GM19468 (cell line): ENCODE data around the gene WSCD2.
"Not testable (repeated sequence)": the region's sequence is repeated elsewhere in the genome, so short reads cannot be mapped to it uniquely, and the experiment has no call there.

Source experiments
- ATAC-seq: cut with Tn5 transposase; IDR thresholded peaks from one replicate; pipeline ENCODE4 v1.9.1; 2021; ENCODE audit warnings: mild to moderate bottlenecking, moderate library complexity, moderate number of reproducible peaks; ENCODE audit not compliant: unreplicated experiment; ENCODE audit errors: extremely low read depth

The WSCD2 gene

GRCh38 chr12:108190529-108190928, 61.4 kb downstream of the WSCD2 start:
- no peak for ATAC-seq

GRCh38 chr12:108191086-108191485, 62.0 kb downstream of the WSCD2 start:
- no peak for ATAC-seq

GRCh38 chr12:108191938-108192337, 62.9 kb downstream of the WSCD2 start:
- no peak for ATAC-seq

DNA sequence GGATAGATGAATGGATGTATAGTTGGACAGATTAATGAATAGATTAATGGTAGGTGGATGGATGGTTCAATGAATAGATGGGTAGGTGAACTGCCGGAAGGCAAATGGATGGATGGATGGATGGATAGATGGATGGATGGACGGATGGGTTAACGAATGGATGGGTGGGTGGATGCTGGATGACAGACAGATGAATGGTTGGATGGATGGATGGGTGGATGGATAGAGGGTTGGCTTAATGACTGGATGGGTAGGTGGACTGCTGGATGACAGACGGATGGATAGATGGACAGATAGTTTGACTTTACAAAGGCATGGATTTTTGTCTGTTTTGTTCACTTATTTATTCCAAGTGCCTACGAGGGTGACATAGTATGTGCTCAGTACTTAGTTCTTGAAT, 64.4 kb downstream of the WSCD2 start:
- no peak for ATAC-seq

DNA sequence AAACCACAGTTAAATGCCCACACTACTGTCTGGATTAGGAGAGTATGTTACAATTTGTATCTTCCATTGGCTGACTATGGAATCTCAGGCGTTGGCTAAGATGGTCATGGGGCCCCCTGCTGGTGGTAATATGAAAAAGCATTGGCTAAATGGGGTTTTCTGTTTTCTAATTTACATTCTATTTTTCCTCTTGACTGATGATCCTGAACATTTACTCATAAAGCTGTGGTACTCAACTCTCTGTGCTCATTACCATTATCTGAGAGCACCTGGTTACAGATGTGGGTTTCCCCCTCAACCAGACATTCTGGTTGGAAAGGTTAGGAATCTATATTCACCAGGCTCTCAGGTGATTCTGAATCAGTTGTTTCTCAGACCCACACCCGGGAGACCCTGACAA, 64.8 kb downstream of the WSCD2 start:
- ATAC-seq, result no peak

- no peak for ATAC-seq
Observed at GRCh38 chr12:108194585-108194984, 65.5 kb downstream of the WSCD2 start.

DNA sequence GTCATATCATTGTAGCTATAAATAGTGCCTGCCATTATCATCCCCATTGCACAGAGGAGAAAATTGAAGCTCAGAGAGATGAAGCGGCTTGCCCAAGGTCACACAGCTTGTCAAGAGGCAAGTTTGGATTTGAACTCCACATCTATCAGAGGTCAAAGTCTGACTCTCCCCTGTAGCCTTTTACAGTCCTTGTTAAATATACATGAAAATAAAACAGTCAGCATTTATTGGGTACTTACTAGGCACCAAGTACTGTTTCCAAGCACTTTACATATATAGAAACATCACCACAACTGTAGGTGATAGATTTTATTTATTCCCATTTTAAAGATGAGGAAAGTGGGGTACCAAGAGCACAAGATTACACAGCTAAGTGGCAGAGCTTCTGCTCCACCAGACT, 67.2 kb downstream of the WSCD2 start:
- ATAC-seq, result no peak

DNA sequence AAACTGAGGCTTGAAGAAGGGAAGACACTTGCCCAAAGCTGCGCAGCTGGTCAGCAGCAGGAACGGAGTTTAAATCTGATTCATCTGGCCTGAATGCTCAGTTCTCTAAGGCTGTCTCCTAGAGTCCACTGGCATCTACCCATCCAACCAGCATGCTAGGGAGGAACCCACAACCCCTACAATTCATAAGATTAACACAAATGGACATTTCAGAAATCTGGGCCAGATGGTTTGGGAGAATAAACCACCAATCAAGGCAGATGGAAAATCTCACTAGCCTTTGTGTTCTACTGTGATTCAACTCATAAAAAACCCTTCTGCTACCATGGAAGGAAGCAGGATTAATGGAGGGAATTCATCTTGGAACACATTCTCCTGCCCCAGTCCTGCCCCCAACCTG, 67.8 kb downstream of the WSCD2 start:
- ATAC-seq, result no peak

DNA sequence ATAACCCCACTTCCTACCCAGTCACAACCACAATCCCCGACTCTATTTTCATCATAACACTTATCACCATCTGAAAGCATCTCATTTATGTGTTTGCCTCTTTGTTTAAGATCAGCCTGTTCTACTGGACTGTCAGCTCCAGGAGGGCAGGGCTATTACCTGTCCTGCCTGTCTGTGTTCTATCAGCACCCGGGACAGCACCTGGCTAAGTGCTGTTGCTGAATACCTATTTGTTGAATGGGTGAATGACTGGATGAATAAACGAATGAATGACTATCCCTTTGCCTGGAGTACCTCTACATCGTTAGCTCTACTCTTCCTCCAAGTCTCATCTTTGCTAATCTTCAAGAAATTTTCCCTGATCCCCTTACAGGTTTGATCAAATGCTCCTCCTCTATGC, 69.0 kb downstream of the WSCD2 start:
- ATAC-seq, result no peak

- ATAC-seq, result no peak
Observed at GRCh38 chr12:108199106-108199505, 70.0 kb downstream of the WSCD2 start.

- ATAC-seq, result no peak
Observed at GRCh38 chr12:108201808-108202207, 72.7 kb downstream of the WSCD2 start.

- ATAC-seq, result no peak
Observed at GRCh38 chr12:108204117-108204987, 75.3 kb downstream of the WSCD2 start.

DNA sequence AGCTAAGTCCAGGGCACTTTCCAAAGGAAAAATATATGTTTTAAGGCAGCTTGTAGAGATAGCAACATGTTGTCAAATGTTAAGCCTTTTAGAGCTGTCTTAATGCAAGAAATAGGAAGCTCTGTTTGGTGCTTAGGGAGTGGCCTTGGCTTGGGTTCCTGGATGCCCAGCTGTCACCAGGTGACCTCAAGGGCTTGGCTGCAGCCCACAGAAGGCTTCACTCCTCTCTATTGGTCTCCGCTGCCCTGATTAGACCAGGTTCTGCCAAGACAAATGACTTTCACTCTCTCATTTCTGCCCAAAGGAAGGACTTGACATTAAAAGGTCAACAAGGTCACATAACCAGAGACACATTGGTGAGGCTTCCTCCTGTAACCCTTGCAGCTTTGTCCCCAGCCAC, 76.8 kb downstream of the WSCD2 start:
- ATAC-seq, result no peak

DNA sequence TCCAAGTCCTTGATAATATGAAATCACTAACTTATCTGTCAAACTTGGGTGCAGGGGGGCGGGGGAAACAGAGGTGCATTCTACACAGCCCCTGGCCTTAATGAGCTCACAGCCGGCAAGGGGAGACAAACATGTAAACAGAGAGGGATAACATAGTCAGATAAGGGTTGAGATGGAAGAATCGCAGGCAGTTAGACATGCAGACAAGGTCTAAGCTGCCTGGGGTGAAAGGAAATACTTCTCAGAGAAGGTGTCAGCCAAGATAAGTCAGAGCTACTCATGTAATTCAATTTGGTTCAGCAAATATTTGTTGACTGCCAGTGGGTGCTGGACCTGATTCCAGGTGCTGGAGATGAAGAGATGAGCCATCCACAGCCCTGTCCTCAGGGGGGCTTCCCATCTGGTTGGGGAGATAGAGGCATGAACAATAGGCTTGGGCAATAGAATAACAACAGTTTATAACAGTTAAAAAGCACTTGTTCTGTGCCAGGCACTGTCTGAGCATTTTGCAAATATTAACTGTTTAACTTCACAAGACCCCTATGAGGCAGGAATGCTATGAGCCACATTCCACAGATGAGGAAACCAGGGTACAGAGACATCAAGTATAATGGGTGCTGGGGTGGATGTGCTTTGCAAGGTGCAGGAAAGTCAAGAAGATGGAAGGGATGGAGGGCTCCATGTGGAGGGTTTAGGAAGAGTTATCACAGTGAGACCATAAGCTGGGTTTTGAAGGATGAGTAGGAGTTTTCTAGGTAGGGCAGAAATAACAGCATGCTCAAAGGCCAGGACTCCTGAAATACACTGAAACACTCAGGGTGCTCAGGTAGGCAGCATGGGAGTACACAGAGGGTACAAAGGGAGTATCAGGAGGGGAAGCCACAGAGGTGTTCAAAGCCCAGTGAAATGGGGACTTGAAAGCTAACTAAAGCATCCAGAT, 79.0 kb downstream of the WSCD2 start:
- ATAC-seq, result no peak

GRCh38 chr12:108210001-108210400, 80.9 kb downstream of the WSCD2 start:
- ATAC-seq, result no peak

GRCh38 chr12:108211157-108211556, 82.1 kb downstream of the WSCD2 start:
- no peak for ATAC-seq

- ATAC-seq, result no peak
Observed at GRCh38 chr12:108213871-108214445, 84.9 kb downstream of the WSCD2 start.

- no peak for ATAC-seq
Observed at GRCh38 chr12:108214486-108214885, 85.4 kb downstream of the WSCD2 start.

DNA sequence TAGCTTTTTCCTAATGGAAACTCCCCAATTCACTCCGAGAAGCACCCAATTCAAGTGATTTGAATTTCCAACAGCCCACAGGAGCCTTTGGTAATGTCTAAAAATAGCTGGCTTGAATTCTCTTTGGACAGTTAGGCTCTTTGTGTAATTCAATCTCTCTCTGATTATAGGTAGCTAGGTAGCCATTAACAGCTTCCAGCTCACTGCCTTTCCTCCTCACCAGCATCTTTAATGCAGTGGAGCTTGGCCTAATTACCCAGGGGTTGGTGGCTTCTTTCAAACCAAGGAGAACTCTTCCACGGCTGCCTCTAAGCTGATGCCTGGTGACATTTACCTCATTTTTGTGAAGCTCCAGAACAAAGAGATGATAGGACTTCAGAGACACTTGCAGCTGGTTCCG, 86.4 kb downstream of the WSCD2 start:
- ATAC-seq, result no peak

DNA sequence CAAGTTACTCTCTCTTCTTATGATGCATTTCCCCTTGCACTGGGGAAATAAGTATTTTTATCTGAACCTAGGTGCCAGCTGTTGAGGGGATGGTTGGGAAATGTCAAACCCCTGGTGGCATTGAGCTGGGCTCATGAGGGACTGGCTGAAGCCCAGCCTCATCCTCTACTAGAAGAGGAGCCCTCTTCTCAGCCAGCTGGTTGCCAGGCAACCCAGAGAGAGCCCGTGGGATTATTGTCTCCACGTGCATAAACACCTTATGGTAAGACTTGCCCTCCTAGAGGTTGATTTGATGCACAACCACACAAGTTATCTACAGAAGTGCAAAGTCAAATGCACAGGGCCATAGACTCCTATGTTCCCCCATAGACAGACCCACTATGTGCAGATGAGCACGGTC, 89.8 kb downstream of the WSCD2 start:
- no peak for ATAC-seq

DNA sequence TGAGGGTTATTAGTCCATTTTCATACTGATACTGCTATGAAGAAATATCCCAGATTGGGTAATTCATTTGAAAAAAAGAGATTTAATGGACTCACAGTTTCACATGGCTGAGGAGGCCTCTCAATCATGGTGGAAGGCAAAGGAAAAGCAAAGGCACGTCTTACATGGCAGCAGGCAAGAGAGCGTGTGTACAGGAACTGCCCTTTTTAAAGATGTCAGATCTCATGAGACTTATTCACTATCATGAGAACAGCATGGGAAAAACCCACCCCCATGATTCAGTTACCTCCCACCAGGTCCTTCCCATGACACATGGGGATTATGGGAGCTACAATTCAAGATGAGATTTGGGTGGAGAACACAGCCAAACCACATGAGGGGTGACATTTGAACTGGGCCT, 96.0 kb downstream of the WSCD2 start:
- not testable (repeated sequence) for ATAC-seq
